Panc1 (cell line): ENCODE measurements around the gene RFPL2. TPM values are rescaled to one million over a fixed set of nuclear protein-coding genes. Genes with fewer than 3 reads are reported as not detected.

Experiments used
- ATAC-seq: fragments of 200-7000 bp; cut with Tn5 transposase; 2 replicates; pipeline ENCODE4 v1.9.1; 2020; ENCODE audit warnings: mild to moderate bottlenecking, moderate library complexity
- BruUV-seq: library from RNA; stranded (reverse); fragments of 400-500 nt; replicated peaks from 2 replicates; lab custom pipeline; 2021; lab: Mats Ljungman, UMichigan
- CTCF ChIA-PET: fragments of 300-600 bp; sonication (Branson Sonifier 250); formaldehyde crosslinking; loops from one replicate; lab custom pipeline; 2022; ENCODE audit warnings: antibody characterized with exemption; lab: Charles Lee
- POLR2A ChIA-PET: fragments of 300-600 bp; sonication (Branson Sonifier 250); formaldehyde crosslinking; loops from one replicate; lab custom pipeline; 2022; ENCODE audit warnings: antibody characterized with exemption; lab: Charles Lee
- DNase-seq: peaks from one replicate; pipeline ENCODE4 v3.0.0-alpha.2; 2010; ENCODE audit warnings: low read depth, low spot score
- H3K27ac ChIP-seq: 2 replicates; pipeline ENCODE4 v1.5.1; 2011; ENCODE audit warnings: mild to moderate bottlenecking, low read length, inconsistent platforms
- H3K27me3 ChIP-seq: fragments of 200-500 bp; sonication (Bioruptor generic); 2 replicates; pipeline ENCODE4 v1.6.0; 2014; ENCODE audit warnings: low read length, inconsistent platforms; ENCODE audit not compliant: control insufficient read depth, insufficient read depth
- H3K36me3 ChIP-seq: fragments of 200-500 bp; sonication (Bioruptor generic); 2 replicates; pipeline ENCODE4 v1.5.1; 2014; ENCODE audit warnings: inconsistent platforms, mild to moderate bottlenecking, low read length, moderate library complexity; ENCODE audit not compliant: control insufficient read depth, insufficient read depth
- H3K4me1 ChIP-seq: 2 replicates; pipeline ENCODE4 v1.5.1; 2011; ENCODE audit warnings: inconsistent platforms, mild to moderate bottlenecking, low read length, moderate library complexity; ENCODE audit not compliant: control insufficient read depth, insufficient read depth
- H3K4me3 ChIP-seq, 2 experiments: 2 replicates each; pipeline ENCODE4 v1.5.1; 2011 to 2012; ENCODE audit warnings: low read depth in 2 of 2, low read length in 2 of 2, mild to moderate bottlenecking in 2 of 2, inconsistent platforms in 1 of 2, moderate library complexity in 1 of 2
- H3K9me3 ChIP-seq: fragments of 200-500 bp; sonication (Bioruptor generic); 2 replicates; pipeline ENCODE4 v1.5.1; 2014; ENCODE audit warnings: low read depth, mild to moderate bottlenecking, inconsistent platforms, low read length, moderate library complexity; ENCODE audit not compliant: control insufficient read depth, insufficient read depth
- POLR2AphosphoS5 ChIP-seq: IDR thresholded peaks from 2 replicates; pipeline ENCODE4 v1.6.1; 2012; ENCODE audit warnings: mild to moderate bottlenecking, low read depth, low read length, moderate library complexity
- SIN3A ChIP-seq: IDR thresholded peaks from 2 replicates; pipeline ENCODE4 v1.6.1; 2012; ENCODE audit warnings: low read depth, mild to moderate bottlenecking, low read length, moderate library complexity, borderline replicate concordance; ENCODE audit not compliant: insufficient read depth
- TCF7L2 ChIP-seq: IDR thresholded peaks from 2 replicates; pipeline ENCODE4 v1.6.1; 2011; ENCODE audit warnings: mild to moderate bottlenecking, low read depth, low read length, inconsistent platforms
- in situ Hi-C: cut with HindIII; loops from 2 replicates; pipeline ENCODE4 v1.10.0; 2016; ENCODE audit warnings: low sequenced_read_pairs, low pct_unique_long_range_greater_than_20kb
- intact Hi-C: fragments of 100-400 bp; cut with micrococcal nuclease; formaldehyde crosslinking; loops from one replicate; pipeline ENCODE4 v1.10.0; 2022; ENCODE audit not compliant: unreplicated experiment
- total RNA-seq: library from RNA; stranded (reverse); gene quantifications from one replicate; pipeline ENCODE4 v1.2.1, GENCODE V29; 2021; ENCODE audit not compliant: unreplicated experiment
- TF ChIP-seq, protein P1 (sequence below), 2 experiments: IDR thresholded peaks; 2 replicates each; pipeline ENCODE4 v1.6.1; 2011 to 2012; ENCODE audit warnings: low read depth in 2 of 2, control low read depth in 1 of 2, low read length in 1 of 2, mild to moderate bottlenecking in 1 of 2, moderate library complexity in 1 of 2; ENCODE audit not compliant: insufficient read depth in 1 of 2
- TF ChIP-seq, protein P2 (sequence below): fragments of 450-650 bp; IDR thresholded peaks from 2 replicates; pipeline ENCODE4 v1.5.1; 2017; ENCODE audit warnings: mild to moderate bottlenecking

Gene RFPL2
- total RNA-seq, 1 experiment from 2014 or later = not detected

DNA sequence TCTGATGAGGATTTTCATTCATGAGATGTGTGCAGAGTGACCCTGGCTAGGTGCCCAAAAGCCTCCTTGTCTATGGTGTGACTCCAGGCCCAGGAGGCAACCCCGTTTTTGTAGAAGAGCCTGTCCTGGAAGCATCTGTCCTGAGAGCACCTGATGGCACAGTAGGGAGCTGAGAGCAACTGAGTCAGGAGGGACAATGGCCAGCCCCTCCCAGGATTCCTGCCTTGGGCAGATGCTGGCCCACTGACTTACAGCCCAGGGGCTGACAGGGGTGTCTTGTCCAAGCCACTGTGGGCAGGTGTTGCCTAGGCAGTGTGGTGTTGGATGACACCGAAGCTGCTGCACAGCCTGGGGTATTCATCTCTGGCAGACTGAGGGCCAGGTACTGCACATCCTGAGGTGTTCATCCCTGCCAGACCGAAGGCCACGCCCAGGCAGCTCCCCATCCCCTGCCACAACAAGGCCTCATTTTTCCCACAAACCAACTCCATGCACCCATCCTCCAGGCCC lies 3.2 kb upstream of the RFPL2 start:
- Histone ChIP-seq H3K36me3 (no peaks in the 10 kb centered on the region; the same call in 1 of the 2 replicates), H3K4me3 (no peak overlapping the region), H3K27ac (no peak overlapping the region), H3K4me1 (no peaks in the 10 kb centered on the region), H3K27me3 (no peaks in the 10 kb centered on the region), H3K9me3 (no peaks in the 10 kb centered on the region)
- no TSS peak for BruUV-seq
- in situ Hi-C loops = no loop called here
- POLR2A ChIA-PET = no interaction called here
- TF ChIP-seq, protein P1, sequence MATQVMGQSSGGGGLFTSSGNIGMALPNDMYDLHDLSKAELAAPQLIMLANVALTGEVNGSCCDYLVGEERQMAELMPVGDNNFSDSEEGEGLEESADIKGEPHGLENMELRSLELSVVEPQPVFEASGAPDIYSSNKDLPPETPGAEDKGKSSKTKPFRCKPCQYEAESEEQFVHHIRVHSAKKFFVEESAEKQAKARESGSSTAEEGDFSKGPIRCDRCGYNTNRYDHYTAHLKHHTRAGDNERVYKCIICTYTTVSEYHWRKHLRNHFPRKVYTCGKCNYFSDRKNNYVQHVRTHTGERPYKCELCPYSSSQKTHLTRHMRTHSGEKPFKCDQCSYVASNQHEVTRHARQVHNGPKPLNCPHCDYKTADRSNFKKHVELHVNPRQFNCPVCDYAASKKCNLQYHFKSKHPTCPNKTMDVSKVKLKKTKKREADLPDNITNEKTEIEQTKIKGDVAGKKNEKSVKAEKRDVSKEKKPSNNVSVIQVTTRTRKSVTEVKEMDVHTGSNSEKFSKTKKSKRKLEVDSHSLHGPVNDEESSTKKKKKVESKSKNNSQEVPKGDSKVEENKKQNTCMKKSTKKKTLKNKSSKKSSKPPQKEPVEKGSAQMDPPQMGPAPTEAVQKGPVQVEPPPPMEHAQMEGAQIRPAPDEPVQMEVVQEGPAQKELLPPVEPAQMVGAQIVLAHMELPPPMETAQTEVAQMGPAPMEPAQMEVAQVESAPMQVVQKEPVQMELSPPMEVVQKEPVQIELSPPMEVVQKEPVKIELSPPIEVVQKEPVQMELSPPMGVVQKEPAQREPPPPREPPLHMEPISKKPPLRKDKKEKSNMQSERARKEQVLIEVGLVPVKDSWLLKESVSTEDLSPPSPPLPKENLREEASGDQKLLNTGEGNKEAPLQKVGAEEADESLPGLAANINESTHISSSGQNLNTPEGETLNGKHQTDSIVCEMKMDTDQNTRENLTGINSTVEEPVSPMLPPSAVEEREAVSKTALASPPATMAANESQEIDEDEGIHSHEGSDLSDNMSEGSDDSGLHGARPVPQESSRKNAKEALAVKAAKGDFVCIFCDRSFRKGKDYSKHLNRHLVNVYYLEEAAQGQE (IDR thresholded peaks at IDR 0.05; ENCODE audit: insufficient read depth in 1 of 2, low read depth in 2 of 2, low read length in 1 of 2) = no peak
- TF ChIP-seq TCF7L2 = no peak
- no peak for TF ChIP-seq POLR2AphosphoS5
- TF ChIP-seq, protein P2, sequence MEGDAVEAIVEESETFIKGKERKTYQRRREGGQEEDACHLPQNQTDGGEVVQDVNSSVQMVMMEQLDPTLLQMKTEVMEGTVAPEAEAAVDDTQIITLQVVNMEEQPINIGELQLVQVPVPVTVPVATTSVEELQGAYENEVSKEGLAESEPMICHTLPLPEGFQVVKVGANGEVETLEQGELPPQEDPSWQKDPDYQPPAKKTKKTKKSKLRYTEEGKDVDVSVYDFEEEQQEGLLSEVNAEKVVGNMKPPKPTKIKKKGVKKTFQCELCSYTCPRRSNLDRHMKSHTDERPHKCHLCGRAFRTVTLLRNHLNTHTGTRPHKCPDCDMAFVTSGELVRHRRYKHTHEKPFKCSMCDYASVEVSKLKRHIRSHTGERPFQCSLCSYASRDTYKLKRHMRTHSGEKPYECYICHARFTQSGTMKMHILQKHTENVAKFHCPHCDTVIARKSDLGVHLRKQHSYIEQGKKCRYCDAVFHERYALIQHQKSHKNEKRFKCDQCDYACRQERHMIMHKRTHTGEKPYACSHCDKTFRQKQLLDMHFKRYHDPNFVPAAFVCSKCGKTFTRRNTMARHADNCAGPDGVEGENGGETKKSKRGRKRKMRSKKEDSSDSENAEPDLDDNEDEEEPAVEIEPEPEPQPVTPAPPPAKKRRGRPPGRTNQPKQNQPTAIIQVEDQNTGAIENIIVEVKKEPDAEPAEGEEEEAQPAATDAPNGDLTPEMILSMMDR = no peak
- no peak for TF ChIP-seq SIN3A
- ATAC-seq (no peak), DNase-seq (no peak)
- CTCF ChIA-PET = no interaction called here
- intact Hi-C loops = loop anchor here (5.0 kb wide), 1 partner anchor 264 kb away; the partner anchor contains the start of gene FBXO7

DNA sequence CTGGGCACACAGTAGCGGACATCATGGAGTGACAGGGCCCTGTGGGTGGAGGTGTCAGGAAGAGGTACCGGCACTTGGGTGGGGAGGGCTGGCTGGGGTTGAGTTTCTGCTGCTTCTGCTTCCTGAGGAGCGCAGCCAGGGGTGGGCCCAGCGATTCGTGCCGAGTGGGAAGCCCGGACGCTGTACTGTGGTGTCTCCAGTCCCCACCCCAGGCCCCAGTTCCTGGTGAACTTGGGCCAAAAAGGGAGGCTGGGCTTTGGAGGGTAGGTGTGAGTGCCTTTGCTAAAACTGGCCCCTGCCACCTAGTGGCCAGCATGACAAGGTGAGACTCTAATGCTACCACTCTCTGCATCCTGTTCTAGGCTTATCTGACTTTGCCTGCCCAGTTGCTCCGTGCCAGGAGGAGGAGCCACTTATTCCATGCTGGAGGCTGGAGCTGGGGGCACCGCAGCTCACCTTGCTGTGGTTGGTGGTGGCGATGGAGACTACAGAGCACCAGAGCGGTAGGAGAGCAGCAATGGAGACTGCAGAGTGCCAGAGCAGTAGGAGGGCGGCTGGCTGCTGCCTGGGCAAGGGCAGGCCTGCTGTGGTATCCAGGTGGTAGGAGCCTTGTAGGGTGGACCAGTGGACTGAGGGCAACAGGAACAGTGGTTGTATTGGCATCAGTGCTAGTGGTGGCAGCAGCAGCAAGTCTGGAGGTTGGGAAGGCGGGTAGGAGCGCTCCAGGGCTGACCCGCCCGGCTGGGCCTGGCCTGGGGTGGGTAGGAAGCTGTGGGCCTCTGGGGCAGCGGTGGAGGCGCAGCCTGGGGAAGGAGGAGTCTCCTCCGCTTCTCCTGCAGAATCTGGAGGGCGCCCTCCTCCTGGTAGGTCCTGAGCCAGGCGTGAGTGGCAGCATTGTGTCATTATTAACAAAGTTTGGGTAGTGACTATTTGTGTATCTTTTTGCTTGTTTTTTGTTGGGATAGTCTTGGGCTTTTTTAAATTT lies 2.2 kb upstream of the RFPL2 start:
- CTCF ChIA-PET = interaction anchor here (0.6 kb wide), 1 partner anchor 364 kb away, joined by 7 read pairs; no protein-coding TSS in a partner anchor
- peak overlapping the region in 1 of 2 experiments; percentile 2; a peak in 1 of 4 replicates for H3K4me3 ChIP-seq
- H3K36me3 ChIP-seq = no peaks in the 10 kb centered on the region; the same call in 1 of the 2 replicates
- H3K27ac ChIP-seq = no peak overlapping the region
- TF ChIP-seq, protein P1 (IDR thresholded peaks at IDR 0.05; ENCODE audit: insufficient read depth in 1 of 2, low read depth in 2 of 2, low read length in 1 of 2) = no peak
- TF ChIP-seq, protein P2 = peak; percentile 83
- no peaks in the 10 kb centered on the region for H3K9me3 ChIP-seq
- POLR2A ChIA-PET = no interaction called here
- DNase-seq = peak; percentile 27
- BruUV-seq = no TSS peak
- H3K27me3 ChIP-seq = no peaks in the 10 kb centered on the region
- in situ Hi-C loops (no loop called here), intact Hi-C loops (loop anchor here (5.0 kb wide), 1 partner anchor 265 kb away; the partner anchor contains the start of gene FBXO7)
- peak; percentile 67 for ATAC-seq
- H3K4me1 ChIP-seq = no peaks in the 10 kb centered on the region
